HG02588 (cell line): Measurements from ENCODE around the gene CNOT6L.

Source experiments
- ATAC-seq: cut with Tn5 transposase; IDR thresholded peaks from one replicate; pipeline ENCODE4 v1.9.1; 2021; ENCODE audit warnings: mild to moderate bottlenecking, moderate library complexity; ENCODE audit not compliant: unreplicated experiment

The CNOT6L gene

GRCh38 chr4:77820649-77821561 is 1.7 kb upstream of the CNOT6L start:
- no peak for ATAC-seq

- peak; percentile 71 for ATAC-seq
These were observed 878 bp upstream of the CNOT6L start for GRCh38 chr4:77819843-77820648.

- peak; percentile 24 for ATAC-seq
These were observed 255 bp upstream of the CNOT6L start for GRCh38 chr4:77819404-77819842.

- ATAC-seq = peak; percentile 25
These were observed 1.0 kb downstream of the CNOT6L start for GRCh38 chr4:77818073-77818601.

- no peak for ATAC-seq
These were observed 1.7 kb downstream of the CNOT6L start for GRCh38 chr4:77817304-77818072.

- no peak for ATAC-seq
These were observed 2.6 kb downstream of the CNOT6L start for GRCh38 chr4:77816546-77816945.

GRCh38 chr4:77815636-77816035 is 3.5 kb downstream of the CNOT6L start:
- ATAC-seq = no peak

GRCh38 chr4:77805840-77806239 is 13.3 kb downstream of the CNOT6L start:
- ATAC-seq = no peak

GRCh38 chr4:77804471-77804870 is 14.7 kb downstream of the CNOT6L start:
- no peak for ATAC-seq

- ATAC-seq = no peak
These were observed 16.8 kb downstream of the CNOT6L start for GRCh38 chr4:77802402-77802801.

GRCh38 chr4:77801260-77801608 is 17.9 kb downstream of the CNOT6L start:
- no peak for ATAC-seq

GRCh38 chr4:77800483-77801259 is 18.5 kb downstream of the CNOT6L start:
- no peak for ATAC-seq

GRCh38 chr4:77800077-77800476 is 19.1 kb downstream of the CNOT6L start:
- ATAC-seq = no peak

- no peak for ATAC-seq
These were observed 20.8 kb downstream of the CNOT6L start for GRCh38 chr4:77798385-77798784.

- ATAC-seq = no peak
These were observed 21.9 kb downstream of the CNOT6L start for GRCh38 chr4:77797239-77797638.

- no peak for ATAC-seq
These were observed 23.8 kb downstream of the CNOT6L start for GRCh38 chr4:77795326-77795725.

- ATAC-seq = no peak
These were observed 29.0 kb downstream of the CNOT6L start for GRCh38 chr4:77790146-77790545.

- ATAC-seq = no peak
These were observed 30.2 kb downstream of the CNOT6L start for GRCh38 chr4:77788990-77789389.

- ATAC-seq = no peak
These were observed 31.2 kb downstream of the CNOT6L start for GRCh38 chr4:77787969-77788368.

- ATAC-seq = no peak
These were observed 33.5 kb downstream of the CNOT6L start for GRCh38 chr4:77785669-77786068.
